SK-N-SH treated with all-trans-retinoic acid at 6 μM for 48 hours (cell line): ENCODE data around the gene DTNA.

Source experiments
- ATAC-seq: fragments of 200-7000 bp; cut with Tn5 transposase; 3 replicates; pipeline ENCODE4 v1.9.1; 2020; ENCODE audit warnings: mild to moderate bottlenecking, moderate library complexity
- ARNTL ChIP-seq: fragments of 450-650 bp; formaldehyde crosslinking; IDR thresholded peaks from 2 replicates; pipeline ENCODE4 v1.5.0; 2020; ENCODE audit warnings: low read depth, mild to moderate bottlenecking, moderate library complexity, borderline replicate concordance
- BACH2 ChIP-seq: fragments of 250-450 bp; sonication (Bioruptor Pico); IDR thresholded peaks from 2 replicates; pipeline ENCODE4 v1.9.0; 2021; ENCODE audit warnings: mild to moderate bottlenecking, borderline replicate concordance
- CREB5 ChIP-seq: fragments of 250-450 bp; sonication (Bioruptor Pico); IDR thresholded peaks from 2 replicates; pipeline ENCODE4 v1.5.1; 2020; ENCODE audit warnings: low read depth, mild to moderate bottlenecking, moderate library complexity
- CSDC2 ChIP-seq: fragments of 250-450 bp; sonication (Bioruptor Pico); IDR thresholded peaks from 2 replicates; pipeline ENCODE4 v1.5.0; 2020; ENCODE audit warnings: mild to moderate bottlenecking, moderate library complexity
- CSRNP3 ChIP-seq: fragments of 250-450 bp; sonication (Bioruptor Pico); IDR thresholded peaks from 2 replicates; pipeline ENCODE4 v1.5.1; 2021; ENCODE audit warnings: mild to moderate bottlenecking, moderate library complexity
- GLIS3 ChIP-seq: fragments of 250-450 bp; sonication (Bioruptor Pico); IDR thresholded peaks from 2 replicates; pipeline ENCODE4 v1.5.0; 2020; ENCODE audit warnings: mild to moderate bottlenecking, moderate library complexity
- OSR1 ChIP-seq: fragments of 250-450 bp; sonication (Bioruptor Pico); IDR thresholded peaks from 2 replicates; pipeline ENCODE4 v1.8.0; 2022; ENCODE audit warnings: moderate library complexity, mild to moderate bottlenecking, inconsistent platforms
- PATZ1 ChIP-seq: fragments of 250-450 bp; sonication (Bioruptor Pico); IDR thresholded peaks from 2 replicates; pipeline ENCODE4 v1.8.0; 2020; ENCODE audit warnings: mild to moderate bottlenecking, moderate library complexity, borderline replicate concordance
- POU6F1 ChIP-seq: fragments of 250-450 bp; sonication (Bioruptor Pico); IDR thresholded peaks from 2 replicates; pipeline ENCODE4 v1.8.0; 2021; ENCODE audit warnings: low read depth, mild to moderate bottlenecking, moderate library complexity, borderline replicate concordance
- PPARA ChIP-seq: fragments of 250-450 bp; sonication (Bioruptor Pico); IDR thresholded peaks from 2 replicates; pipeline ENCODE4 v1.5.0; 2020; ENCODE audit warnings: mild to moderate bottlenecking, borderline replicate concordance
- RARB ChIP-seq: fragments of 250-450 bp; sonication (Bioruptor Pico); IDR thresholded peaks from 2 replicates; pipeline ENCODE4 v1.8.0; 2021; ENCODE audit warnings: mild to moderate bottlenecking, moderate library complexity
- TCF4 ChIP-seq: fragments of 250-450 bp; sonication (Bioruptor Pico); IDR thresholded peaks from 2 replicates; pipeline ENCODE4 v1.8.0; 2021; ENCODE audit warnings: mild to moderate bottlenecking, moderate library complexity, borderline replicate concordance
- TOX ChIP-seq: fragments of 250-450 bp; sonication (Bioruptor Pico); IDR thresholded peaks from 2 replicates; pipeline ENCODE4 v1.8.0; 2021; ENCODE audit warnings: mild to moderate bottlenecking, moderate library complexity, borderline replicate concordance
- TSHZ2 ChIP-seq: fragments of 250-450 bp; sonication (Bioruptor Pico); IDR thresholded peaks from 2 replicates; pipeline ENCODE4 v1.5.0; 2020; ENCODE audit warnings: mild to moderate bottlenecking, moderate library complexity
- ZC3H10 ChIP-seq: fragments of 250-450 bp; sonication (Bioruptor Pico); IDR thresholded peaks from 2 replicates; pipeline ENCODE4 v1.5.1; 2021; ENCODE audit warnings: mild to moderate bottlenecking, moderate library complexity
- ZFP3 ChIP-seq: fragments of 250-450 bp; sonication (Bioruptor Pico); IDR thresholded peaks from 2 replicates; pipeline ENCODE4 v1.5.0; 2020; ENCODE audit warnings: mild to moderate bottlenecking, moderate library complexity
- ZFP30 ChIP-seq: fragments of 450-650 bp; formaldehyde crosslinking; IDR thresholded peaks from 2 replicates; pipeline ENCODE4 v1.5.0; 2022; ENCODE audit warnings: mild to moderate bottlenecking, moderate library complexity
- ZNF565 ChIP-seq: fragments of 450-650 bp; formaldehyde crosslinking; conservative IDR thresholded peaks from 2 replicates; pipeline ENCODE4 v1.5.0; 2020; ENCODE audit warnings: low read depth, mild to moderate bottlenecking, moderate library complexity
- ZNF70 ChIP-seq: fragments of 450-650 bp; formaldehyde crosslinking; IDR thresholded peaks from 2 replicates; pipeline ENCODE4 v1.5.0; 2020; ENCODE audit warnings: mild to moderate bottlenecking, moderate library complexity
- ZNF8 ChIP-seq: fragments of 450-650 bp; formaldehyde crosslinking; IDR thresholded peaks from 2 replicates; pipeline ENCODE4 v1.5.0; 2020; ENCODE audit warnings: mild to moderate bottlenecking, moderate library complexity

Gene DTNA

GRCh38 chr18:34872066-34872465 is 162.0 kb downstream of the DTNA start:
- TF ChIP-seq ZNF8 (CRISPR knock-in tag) (no peak), POU6F1 (CRISPR knock-in tag) (no peak), TCF4 (CRISPR knock-in tag) (no peak), BACH2 (CRISPR knock-in tag) (no peak), ZC3H10 (CRISPR knock-in tag) (no peak), TOX (CRISPR knock-in tag) (no peak), CSRNP3 (CRISPR knock-in tag) (no peak), ZNF565 (CRISPR knock-in tag) (no peak), PATZ1 (CRISPR knock-in tag) (no peak), OSR1 (no peak), ARNTL (CRISPR knock-in tag) (no peak), GLIS3 (CRISPR knock-in tag) (no peak), CSDC2 (no peak), ZNF70 (no peak), RARB (CRISPR knock-in tag) (no peak), PPARA (CRISPR knock-in tag) (no peak), ZFP3 (CRISPR knock-in tag) (no peak)
- ATAC-seq, result no peak

- no peak for ATAC-seq
- no peak for TF ChIP-seq CSDC2
- no peak for TF ChIP-seq PPARA (CRISPR knock-in tag)
- TF ChIP-seq BACH2 (CRISPR knock-in tag), result no peak
- no peak for TF ChIP-seq RARB (CRISPR knock-in tag)
- no peak for TF ChIP-seq ZFP30
- TF ChIP-seq CSRNP3 (CRISPR knock-in tag), result no peak
- TF ChIP-seq POU6F1 (CRISPR knock-in tag), result no peak
- TF ChIP-seq TSHZ2 (CRISPR knock-in tag), result no peak
- no peak for TF ChIP-seq CREB5 (CRISPR knock-in tag)
- TF ChIP-seq TOX (CRISPR knock-in tag), result no peak
- no peak for TF ChIP-seq TCF4 (CRISPR knock-in tag)
- TF ChIP-seq ZC3H10 (CRISPR knock-in tag), result no peak
- TF ChIP-seq ZNF8 (CRISPR knock-in tag), result no peak
- TF ChIP-seq GLIS3 (CRISPR knock-in tag), result no peak
- TF ChIP-seq, all 23 proteins: peak for 0
These were observed 164.0 kb downstream of the DTNA start for GRCh38 chr18:34873986-34874580.
